Measurements from ENCODE around the gene LEFTY1.

- TF ChIP-seq CTCF (IDR thresholded peaks at IDR 0.05): no peak
- no peak for TF ChIP-seq POLR2A (IDR thresholded peaks at IDR 0.05)
Measured at GRCh38 chr1:225923381-225923691, 34.4 kb upstream of the LEFTY1 start.

All from right lobe of liver (tissue), 4 donors.